NCI-H526 treated with DMSO at 0.1 percent for 48 hours (cell line): ENCODE measurements around the gene ERFL.
A peak's percentile ranks its signal among the peaks of the same experiment; 100 is the strongest.

ENCODE experiments used
- DNase-seq: peaks from one replicate; lab custom pipeline; 2025; lab: John Stamatoyannopoulos, UW

ERFL gene

GRCh38 chr19:41928221-41928683 is at the start of gene ERFL:
ERFL (minus strand) TSS chr19:41928449; CDS start chr19:41912919, 15,530 bp downstream.
- no peak for DNase-seq

GRCh38 chr19:41977916-41978315 is 49.7 kb upstream of the ERFL start:
- no peak for DNase-seq

- no peak for DNase-seq
Measured at GRCh38 chr19:41974652-41975051, 46.4 kb upstream of the ERFL start.

GRCh38 chr19:41971363-41971762 is 43.1 kb upstream of the ERFL start:
- DNase-seq, result no peak

DNA sequence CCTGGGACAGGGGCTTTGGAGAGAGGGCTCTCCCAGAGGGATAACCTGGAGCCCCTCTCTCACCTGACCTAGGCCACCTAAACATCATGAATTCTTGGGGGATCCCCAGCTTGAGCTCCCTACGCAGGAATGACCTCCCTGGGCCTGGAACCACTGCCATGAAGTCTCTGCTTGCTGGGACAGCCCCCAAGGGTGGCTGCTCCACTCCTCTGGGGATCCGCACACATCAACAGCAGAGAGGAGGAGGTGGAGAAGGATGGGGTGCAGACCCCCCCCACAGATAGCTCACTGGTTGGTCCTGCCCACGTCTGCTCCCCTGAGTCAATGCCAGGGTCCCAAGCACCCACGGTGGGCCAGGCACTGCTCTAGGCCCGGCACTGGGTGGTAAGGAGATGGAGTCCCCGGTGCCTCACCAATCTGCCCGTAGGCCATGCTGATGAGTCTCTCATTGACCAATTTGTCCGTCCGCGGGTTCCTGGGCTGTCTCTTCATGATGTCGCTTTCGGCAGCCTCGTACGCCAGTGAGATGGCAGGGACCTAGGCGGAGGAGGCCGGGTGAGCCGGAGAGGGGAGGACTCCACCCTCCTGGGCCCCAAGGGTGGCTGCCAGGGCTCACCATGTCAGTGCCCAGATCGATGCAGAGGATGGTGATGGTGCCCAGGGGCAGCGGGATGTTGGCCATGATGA is 41.7 kb upstream of the ERFL start:
- no peak for DNase-seq

- DNase-seq, result no peak
Measured at GRCh38 chr19:41968751-41969595, 40.7 kb upstream of the ERFL start.

- DNase-seq, result no peak
Measured at GRCh38 chr19:41967054-41967783, 39.0 kb upstream of the ERFL start.

DNA sequence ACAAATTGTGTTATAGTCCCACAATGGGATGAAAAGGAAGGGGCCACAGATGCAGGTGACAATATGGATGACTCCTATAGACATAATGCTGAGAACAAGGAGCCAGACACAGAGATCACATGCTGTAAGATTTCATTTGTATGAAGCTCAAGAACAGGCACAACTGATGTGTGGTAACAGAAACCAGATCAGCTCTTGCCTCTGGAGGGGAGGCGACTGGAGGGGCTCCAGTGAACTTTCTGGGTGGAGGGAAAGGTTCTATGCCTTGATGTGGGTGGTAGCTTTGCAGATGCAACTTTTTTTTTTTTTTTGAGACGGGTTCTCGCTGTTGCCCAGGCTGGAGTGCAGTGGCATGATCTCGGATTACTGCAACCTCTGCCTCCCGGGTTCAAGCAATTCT is 36.9 kb upstream of the ERFL start:
- DNase-seq, result no peak

- no peak for DNase-seq
Measured at GRCh38 chr19:41960973-41961372, 32.7 kb upstream of the ERFL start.

DNA sequence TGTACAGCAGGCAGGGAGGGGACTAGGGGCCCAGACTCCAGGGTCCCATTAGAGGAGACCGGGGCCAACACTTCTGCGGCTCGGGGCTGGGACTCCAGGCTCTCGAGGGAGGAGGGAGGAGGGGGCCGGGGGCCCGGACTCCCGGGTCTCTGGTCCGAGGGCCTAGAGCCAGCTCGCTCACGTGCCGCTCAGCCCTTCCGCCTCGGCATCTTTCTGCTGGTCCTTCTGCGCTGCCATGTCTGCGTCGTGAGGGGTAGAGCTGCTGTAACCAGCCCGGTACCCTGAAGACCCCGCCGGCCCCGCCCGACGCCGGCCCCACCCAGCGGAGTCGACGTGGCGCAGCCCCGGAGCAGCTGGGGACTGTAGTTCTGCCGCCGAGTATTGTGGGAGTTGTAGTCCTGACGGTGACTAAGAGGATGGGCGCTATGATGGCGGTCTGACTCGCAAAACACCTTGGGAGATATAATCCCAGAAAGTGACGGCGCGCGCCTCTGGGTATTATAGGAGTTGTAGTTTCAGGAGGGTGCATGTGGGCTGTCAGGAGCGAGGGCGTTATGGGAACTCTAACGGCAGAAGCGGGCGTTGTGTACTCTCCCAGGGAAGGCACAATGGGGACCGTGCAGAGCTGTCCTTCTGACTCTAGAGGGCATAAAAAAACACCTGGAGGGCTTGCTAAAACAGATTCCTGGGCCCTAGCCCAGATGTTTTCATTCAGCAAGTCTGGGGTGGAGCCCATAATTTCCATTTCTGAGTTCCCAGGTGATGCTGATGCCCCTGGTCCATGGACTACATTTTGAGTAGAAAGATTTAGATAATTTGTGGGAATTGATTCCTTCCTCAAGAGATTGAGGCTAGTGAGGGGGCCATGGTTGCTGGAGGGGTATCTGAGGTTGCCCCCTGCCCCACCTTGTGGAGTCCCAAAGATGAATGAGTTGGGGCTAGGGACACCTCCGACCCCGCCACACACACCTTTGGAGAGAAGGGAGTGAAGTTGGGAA is 31.1 kb upstream of the ERFL start, which contains the start of gene RABAC1:
TSS of gene RABAC1 (minus strand) at position 266 of the 998 bp plus-strand sequence. CDS start at position 237, 29 bp downstream.
- DNase-seq, result peak; percentile 98

- peak; percentile 74 for DNase-seq
Measured at GRCh38 chr19:41958367-41959055, 30.3 kb upstream of the ERFL start.

DNA sequence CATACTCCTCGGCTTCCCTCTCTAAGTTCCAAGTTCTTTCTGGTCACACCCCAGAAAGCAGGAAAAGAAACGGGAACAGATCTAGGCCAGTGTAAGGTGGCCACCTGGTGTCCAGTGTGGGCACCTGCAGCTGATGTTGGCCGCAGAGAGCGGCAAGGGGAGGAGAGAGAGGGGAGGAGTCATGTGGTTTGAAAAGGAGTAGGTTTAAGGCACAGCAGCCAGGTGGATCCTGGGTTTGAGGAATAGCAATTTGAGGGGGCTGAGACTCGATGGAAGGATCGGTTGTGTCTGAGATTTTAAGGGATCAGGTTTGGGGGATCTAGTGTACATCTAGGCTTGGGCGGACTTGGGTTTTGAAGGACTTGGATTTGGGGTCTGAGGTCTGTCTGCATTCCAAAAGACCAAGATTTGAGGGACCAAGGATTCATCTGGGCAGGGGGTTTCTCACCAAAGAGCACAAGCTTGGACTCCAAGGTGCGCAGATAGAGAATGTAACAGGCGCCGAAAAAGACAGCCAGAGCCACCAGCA is 29.7 kb upstream of the ERFL start:
- peak; percentile 90 for DNase-seq

GRCh38 chr19:41957161-41957837 is 29.1 kb upstream of the ERFL start:
- no peak for DNase-seq

GRCh38 chr19:41956621-41957020 is 28.4 kb upstream of the ERFL start:
- no peak for DNase-seq

GRCh38 chr19:41955521-41955920 is 27.3 kb upstream of the ERFL start:
- DNase-seq, result no peak

DNA sequence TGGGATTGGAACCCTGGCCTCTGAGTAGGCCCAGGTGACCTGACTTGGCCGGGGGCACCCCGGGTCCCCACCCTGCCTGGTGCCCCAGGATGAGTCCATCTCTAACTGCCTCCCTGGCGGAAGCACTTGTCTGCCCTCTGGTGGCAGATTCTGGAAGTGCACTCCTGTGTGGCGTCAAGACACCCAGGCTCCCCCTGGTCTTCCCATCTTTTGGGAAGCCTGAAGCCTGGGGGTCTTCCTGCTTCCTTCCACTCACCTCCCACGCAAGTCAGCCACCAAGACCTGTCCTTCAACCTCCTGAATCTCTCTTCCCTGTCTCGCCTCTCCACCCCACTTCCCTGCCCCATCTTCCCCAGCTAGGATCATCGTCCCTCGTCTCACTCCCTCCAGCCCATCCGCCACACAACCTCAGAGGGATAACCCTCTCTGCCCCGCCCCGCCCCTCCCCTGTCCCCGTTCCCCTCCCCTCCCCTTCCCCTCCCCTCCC is 23.5 kb upstream of the ERFL start:
- DNase-seq, result peak; percentile 37

DNA sequence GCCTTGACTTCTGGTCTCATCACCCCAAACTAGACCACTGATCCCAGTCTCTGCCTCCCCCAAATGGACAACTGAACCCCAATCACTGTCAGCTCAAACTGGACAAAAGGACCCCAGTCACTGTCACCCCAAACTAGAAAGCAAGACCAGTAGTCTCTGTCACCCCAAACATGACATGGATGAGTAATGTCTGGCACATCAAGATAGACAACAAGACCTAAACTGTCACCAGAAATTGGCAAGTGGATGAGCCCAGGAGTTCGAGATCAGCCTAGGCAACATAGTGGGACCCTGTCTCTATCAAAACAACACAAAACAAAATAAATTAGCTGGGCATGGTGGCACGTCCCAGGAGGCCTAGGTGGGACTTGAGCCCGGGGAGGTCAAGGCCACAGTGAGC is 18.8 kb upstream of the ERFL start:
- DNase-seq, result no peak

GRCh38 chr19:41945135-41945766 is 17.0 kb upstream of the ERFL start:
- no peak for DNase-seq

- no peak for DNase-seq
Measured at GRCh38 chr19:41944336-41944735, 16.1 kb upstream of the ERFL start.
